Measurements from ENCODE around the gene SYTL2. TPM values are rescaled to one million over a fixed set of nuclear protein-coding genes. Genes with fewer than 3 reads are reported as not detected.

Gene SYTL2
- polyA plus RNA-seq, 1 of the 3 experiments (the other 2 are of a cell fraction) = 36.0 TPM

GRCh38 chr11:85823816-85824215 lies 12.9 kb upstream of the SYTL2 start:
- Histone ChIP-seq H2AFZ (ENCODE audit: low read depth) (no peak overlapping the region), H3K9ac (no peak overlapping the region), H3K36me3 (replicated peaks in 1 of 2; ENCODE audit: control insufficient read depth in 1 of 2, insufficient read depth in 2 of 2, low read length in 1 of 2) (no peaks in the 10 kb centered on the region), H3K4me2 (no peak overlapping the region), H3K27ac (ENCODE audit: low read depth in 2 of 2, low read length in 1 of 2) (no peak overlapping the region), H3K4me3 (ENCODE audit: low read depth in 2 of 2, low read length in 1 of 2) (no peak overlapping the region), H4K20me1 (ENCODE audit: insufficient read depth) (peaks cover 4% of the 10 kb centered on the region; the same call in 1 of the 2 replicates), H3F3A (replicated peaks; ENCODE audit: insufficient read depth) (peaks cover 19% of the 10 kb centered on the region), H3K4me1 (ENCODE audit: control insufficient read depth in 1 of 2, insufficient read depth in 2 of 2, low read depth in 1 of 2, low read length in 1 of 2) (peaks cover 14 to 35% of the 10 kb centered on the region in 2 experiments), H3K27me3 (ENCODE audit: insufficient read depth) (no peaks in the 10 kb centered on the region), H3K9me3 (no peaks in the 10 kb centered on the region), H3K9me2 (no peaks in the 10 kb centered on the region), H3K79me2 (ENCODE audit: insufficient read depth) (no peaks in the 10 kb centered on the region)
- ChIA-PET POLR2A (no interaction called here), CTCF (interaction anchor here (0.9 kb wide), 1 partner anchor 687 kb away, joined by 3 read pairs; no protein-coding TSS in a partner anchor)
- no peak for TF ChIP-seq SMC3 (IDR thresholded peaks at IDR 0.05; ENCODE audit: low read depth, low read length)
- TF ChIP-seq TCF12 (IDR thresholded peaks at IDR 0.05) = no peak
- TF ChIP-seq MXI1 (IDR thresholded peaks at IDR 0.05; ENCODE audit: low read depth, low read length) = no peak
- no peak for TF ChIP-seq GABPA (IDR thresholded peaks at IDR 0.05; ENCODE audit: low read depth)
- no peak for TF ChIP-seq ZBTB33 (IDR thresholded peaks at IDR 0.05; ENCODE audit: borderline replicate concordance, low read depth)
- TF ChIP-seq ELF1 (IDR thresholded peaks at IDR 0.05) = no peak
- TF ChIP-seq YY1 (IDR thresholded peaks at IDR 0.05; ENCODE audit: low read depth) = no peak
- no peak for TF ChIP-seq NRF1 (IDR thresholded peaks at IDR 0.05; ENCODE audit: low read depth, low read length)
- no peak for TF ChIP-seq IRF3 (IDR thresholded peaks at IDR 0.05; ENCODE audit: low read depth, low read length)
- no peak for TF ChIP-seq USF1 (IDR thresholded peaks at IDR 0.05; ENCODE audit: borderline replicate concordance, low read depth)
- no peak for TF ChIP-seq FOXM1 (IDR thresholded peaks at IDR 0.05; ENCODE audit: low read depth)
- no peak for TF ChIP-seq RXRA (IDR thresholded peaks at IDR 0.05; ENCODE audit: borderline replicate concordance, low read depth)
- TF ChIP-seq RAD21 (IDR thresholded peaks at IDR 0.05; ENCODE audit: low read length) = no peak
- no peak for TF ChIP-seq TAF1 (IDR thresholded peaks at IDR 0.05; ENCODE audit: borderline replicate concordance, low read depth, low read length)
- 96% methylated on average over 2 of the region's 2 CpGs for WGBS (ENCODE audit: low lambda C conversion rate)
- no peak for DNase-seq

- peaks cover 14 to 30% of the 10 kb centered on the region in 2 experiments for H3K4me1 ChIP-seq (ENCODE audit: control insufficient read depth in 1 of 2, insufficient read depth in 2 of 2, low read depth in 1 of 2, low read length in 1 of 2)
- no peaks in the 10 kb centered on the region for H3K36me3 ChIP-seq (replicated peaks in 1 of 2; ENCODE audit: control insufficient read depth in 1 of 2, insufficient read depth in 2 of 2, low read length in 1 of 2)
- H3K27me3 ChIP-seq (ENCODE audit: insufficient read depth) = no peaks in the 10 kb centered on the region
- H3F3A ChIP-seq (replicated peaks; ENCODE audit: insufficient read depth) = peaks cover 12% of the 10 kb centered on the region
- H3K4me3 ChIP-seq (ENCODE audit: low read depth in 2 of 2, low read length in 1 of 2) = no peak overlapping the region
- no peaks in the 10 kb centered on the region for H3K79me2 ChIP-seq (ENCODE audit: insufficient read depth)
- H4K20me1 ChIP-seq (ENCODE audit: insufficient read depth) = no peaks in the 10 kb centered on the region
- H2AFZ ChIP-seq (ENCODE audit: low read depth) = no peak overlapping the region
- no peaks in the 10 kb centered on the region for H3K9me2 ChIP-seq
- no peaks in the 10 kb centered on the region for H3K9me3 ChIP-seq
- ChIA-PET CTCF (no interaction called here), POLR2A (no interaction called here)
- no peak for DNase-seq
- no peak overlapping the region for H3K4me2 ChIP-seq
- 98% methylated on average over 3 of the region's 3 CpGs for WGBS (ENCODE audit: low lambda C conversion rate)
- no peak overlapping the region for H3K9ac ChIP-seq
- no peak overlapping the region for H3K27ac ChIP-seq (ENCODE audit: low read depth in 2 of 2, low read length in 1 of 2)
- TF ChIP-seq MAX (IDR thresholded peaks at IDR 0.05; ENCODE audit: low read depth) (no peak), REST (IDR thresholded peaks at IDR 0.05; ENCODE audit: low read depth, low read length) (no peak), MXI1 (IDR thresholded peaks at IDR 0.05; ENCODE audit: low read depth, low read length) (no peak), ELF1 (IDR thresholded peaks at IDR 0.05) (no peak), CHD2 (IDR thresholded peaks at IDR 0.05; ENCODE audit: low read length, partially characterized antibody) (no peak), IRF3 (IDR thresholded peaks at IDR 0.05; ENCODE audit: low read depth, low read length) (no peak), ZBTB33 (IDR thresholded peaks at IDR 0.05; ENCODE audit: borderline replicate concordance, low read depth) (no peak)
These were observed 11.9 kb upstream of the SYTL2 start for GRCh38 chr11:85822814-85823213.

Data from SK-N-SH (cell line).